ENCODE measurements around the gene CHD1. TPM values are rescaled to one million over a fixed set of nuclear protein-coding genes. Genes with fewer than 3 reads are reported as not detected.

The CHD1 gene
- total RNA-seq, 4 donors from 2014 or later = 27.3 to 48.5 (median 41.4) TPM

DNA sequence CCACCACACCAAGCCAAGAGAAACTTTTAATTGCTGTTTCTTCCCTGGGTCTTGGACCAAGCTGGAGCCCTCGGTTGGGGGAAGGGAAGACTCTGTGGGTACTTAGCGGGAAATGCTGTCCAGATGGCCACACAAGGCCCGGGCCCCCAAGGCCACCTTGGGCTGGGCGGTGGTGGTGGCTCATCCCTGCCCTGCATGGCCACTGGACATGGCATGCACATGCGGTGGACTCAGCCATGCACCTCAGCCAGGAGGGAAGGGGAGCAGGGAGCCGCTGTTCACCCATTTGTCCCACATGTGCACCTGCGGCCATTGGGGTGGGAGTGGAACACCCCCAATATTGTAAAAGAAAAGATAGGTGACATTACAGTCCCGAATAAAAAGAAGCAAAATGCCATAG lies 82.9 kb downstream of the CHD1 start:
- peaks cover 0 to 7% (median 0%) of the 10 kb centered on the region in 3 donors for H3K9me3 ChIP-seq
- intact Hi-C loops (cut with DNase I) = no loop called here
- WGBS, 2 donors = 93 to 97% methylated on average over 1 to 3 of the region's 8 CpGs
- no peaks in the 10 kb centered on the region for H3K36me3 ChIP-seq
- DNase-seq = no peak
- no peaks in the 10 kb centered on the region for H3K4me1 ChIP-seq
- H3K4me3 ChIP-seq = no peak overlapping the region
- no peaks in the 10 kb centered on the region for H3K27me3 ChIP-seq
- TF ChIP-seq POLR2A (IDR thresholded peaks at IDR 0.05) (no peak), CTCF (IDR thresholded peaks at IDR 0.05) (no peak)
- H3K27ac ChIP-seq = no peak overlapping the region

DNA sequence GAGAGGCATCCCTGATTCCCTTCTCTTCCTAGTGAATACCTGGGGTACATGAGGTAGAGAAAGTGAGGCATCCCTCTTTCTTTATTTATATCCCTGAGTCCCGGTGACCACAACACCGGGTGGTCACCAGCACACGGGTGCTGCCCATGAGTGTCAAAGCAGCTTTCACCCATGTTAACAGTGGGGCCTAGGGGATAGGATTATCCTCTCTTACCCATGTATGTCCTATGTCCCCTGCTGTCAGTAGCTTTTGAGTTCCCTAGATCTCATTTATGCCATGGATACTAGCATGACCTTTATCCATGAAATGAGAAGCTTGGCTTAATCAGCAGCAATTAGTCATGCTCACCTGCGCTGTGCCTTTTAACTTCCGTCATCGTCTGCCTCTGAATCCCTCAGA lies 83.9 kb downstream of the CHD1 start:
- H3K36me3 ChIP-seq = no peaks in the 10 kb centered on the region
- no peak for DNase-seq
- intact Hi-C loops (cut with DNase I) = no loop called here
- H3K4me1 ChIP-seq = no peaks in the 10 kb centered on the region
- TF ChIP-seq CTCF (IDR thresholded peaks at IDR 0.05) (no peak), POLR2A (IDR thresholded peaks at IDR 0.05) (no peak)
- no peak overlapping the region for H3K4me3 ChIP-seq
- no peak overlapping the region for H3K27ac ChIP-seq
- 91 to 100% methylated on average over 6 of the region's 6 CpGs for WGBS, 2 donors
- H3K9me3 ChIP-seq = peaks cover 0 to 7% (median 0%) of the 10 kb centered on the region in 3 donors
- H3K27me3 ChIP-seq = no peaks in the 10 kb centered on the region

- DNase-seq = no peak
- Histone ChIP-seq H3K4me1 (no peaks in the 10 kb centered on the region), H3K4me3 (no peak overlapping the region), H3K9me3 (peaks cover 0 to 7% (median 0%) of the 10 kb centered on the region in 3 donors), H3K27ac (no peak overlapping the region), H3K27me3 (no peaks in the 10 kb centered on the region), H3K36me3 (no peaks in the 10 kb centered on the region)
- TF ChIP-seq CTCF (IDR thresholded peaks at IDR 0.05) (no peak), POLR2A (IDR thresholded peaks at IDR 0.05) (no peak)
- WGBS, 2 donors = 90 to 98% methylated on average over 3 of the region's 3 CpGs
- intact Hi-C loops (cut with DNase I) = no loop called here
Measured at GRCh38 chr5:98843481-98843880, 85.3 kb downstream of the CHD1 start.

DNA sequence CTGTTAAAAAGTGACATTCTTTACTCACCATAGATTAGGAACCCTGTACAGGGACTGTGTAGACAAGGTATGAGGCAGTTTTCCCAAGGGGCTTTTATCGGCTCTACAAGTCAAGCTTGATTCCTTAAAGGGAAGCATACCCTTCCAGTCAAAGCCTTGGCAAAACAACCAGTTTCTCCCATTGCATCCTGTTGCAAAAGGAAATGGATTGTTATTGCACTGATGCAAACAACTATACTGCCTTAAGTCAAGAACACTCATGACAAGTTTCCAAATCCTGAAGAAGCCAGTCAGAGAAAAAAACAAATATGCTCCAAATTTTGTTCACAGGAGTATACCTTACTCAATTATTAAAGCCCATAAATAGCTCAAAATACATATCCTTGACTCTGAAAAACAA lies 87.9 kb downstream of the CHD1 start:
- H3K27ac ChIP-seq = no peak overlapping the region
- H3K36me3 ChIP-seq = no peaks in the 10 kb centered on the region
- no peaks in the 10 kb centered on the region for H3K4me1 ChIP-seq
- TF ChIP-seq CTCF (IDR thresholded peaks at IDR 0.05) = no peak
- TF ChIP-seq POLR2A (IDR thresholded peaks at IDR 0.05) = no peak
- 83 to 100% methylated on average over 1 of the region's 1 CpG for WGBS, 2 donors
- DNase-seq = no peak
- peaks cover 0 to 7% (median 0%) of the 10 kb centered on the region in 3 donors for H3K9me3 ChIP-seq
- H3K4me3 ChIP-seq = no peak overlapping the region
- H3K27me3 ChIP-seq = no peaks in the 10 kb centered on the region
- intact Hi-C loops (cut with DNase I) = no loop called here

- H3K4me3 ChIP-seq = peak overlapping the region in 2 of 4 donors; percentile 18 to 25
- H3K36me3 ChIP-seq = no peaks in the 10 kb centered on the region
- 48 to 49% methylated on average over 19 to 25 of the region's 42 CpGs for WGBS, 2 donors
- H3K9me3 ChIP-seq = peaks cover 0 to 7% (median 0%) of the 10 kb centered on the region in 3 donors
- no peak for DNase-seq
- no peaks in the 10 kb centered on the region for H3K27me3 ChIP-seq
- intact Hi-C loops (cut with DNase I) = no loop called here
- TF ChIP-seq POLR2A (IDR thresholded peaks at IDR 0.05) (no peak), CTCF (IDR thresholded peaks at IDR 0.05) (peak in 1 of 6 experiments; percentile 17)
- no peak overlapping the region for H3K27ac ChIP-seq
- no peaks in the 10 kb centered on the region for H3K4me1 ChIP-seq
Measured at GRCh38 chr5:98839469-98840383, 89.1 kb downstream of the CHD1 start.
